Endodermal cell (in vitro differentiated cells): Measurements from ENCODE around the gene OBSL1. TPM values are rescaled to one million over a fixed set of nuclear protein-coding genes. Genes with fewer than 3 reads are reported as not detected.
A peak's percentile ranks its signal among the peaks of the same experiment; 100 is the strongest.

Source experiments
- DNase-seq: peaks from one replicate; pipeline ENCODE4 v3.0.0-alpha.2; 2017
- H3K27ac ChIP-seq: 2 replicates; pipeline ENCODE4 v1.5.1; 2013; ENCODE audit warnings: mild to moderate bottlenecking, low read depth, low read length, moderate library complexity
- H3K27me3 ChIP-seq: 2 replicates; pipeline ENCODE4 v1.6.1; 2013; ENCODE audit warnings: mild to moderate bottlenecking, low read length, moderate library complexity; ENCODE audit not compliant: insufficient read depth, control insufficient read depth, poor library complexity, severe bottlenecking
- H3K36me3 ChIP-seq: 2 replicates; pipeline ENCODE4 v1.7.0; 2013; ENCODE audit warnings: mild to moderate bottlenecking, low read length, moderate library complexity; ENCODE audit not compliant: control insufficient read depth, insufficient read depth
- H3K4me1 ChIP-seq: one replicate; pipeline ENCODE4 v1.7.0; 2013; ENCODE audit warnings: low read length; ENCODE audit not compliant: control insufficient read depth, insufficient read depth
- H3K4me3 ChIP-seq: 2 replicates; pipeline ENCODE4 v1.5.1; 2013; ENCODE audit warnings: mild to moderate bottlenecking, low read length, moderate library complexity
- H3K9ac ChIP-seq: 2 replicates; pipeline ENCODE4 v1.6.1; 2013; ENCODE audit warnings: mild to moderate bottlenecking, low read length, moderate library complexity; ENCODE audit not compliant: poor library complexity, severe bottlenecking; ENCODE audit errors: extremely low read depth
- H3K9me3 ChIP-seq: 2 replicates; pipeline ENCODE4 v1.6.1; 2013; ENCODE audit warnings: mild to moderate bottlenecking, low read length, moderate library complexity; ENCODE audit not compliant: control insufficient read depth
- H3K27ac Mint-ChIP-seq: 2 replicates; pipeline ENCODE4 v1.8.0; 2020; ENCODE audit warnings: mixed read lengths
- H3K27me3 Mint-ChIP-seq: 2 replicates; pipeline ENCODE4 v1.8.0; 2021; ENCODE audit warnings: mild to moderate bottlenecking, mixed read lengths; ENCODE audit not compliant: insufficient read depth
- H3K36me3 Mint-ChIP-seq: 2 replicates; pipeline ENCODE4 v1.8.0; 2020; ENCODE audit warnings: low read depth, mixed read lengths
- H3K4me1 Mint-ChIP-seq: 2 replicates; pipeline ENCODE4 v1.8.0; 2020; ENCODE audit warnings: mixed read lengths
- H3K4me3 Mint-ChIP-seq: 2 replicates; pipeline ENCODE4 v1.8.0; 2020; ENCODE audit warnings: mild to moderate bottlenecking, moderate library complexity, mixed read lengths
- H3K9me3 Mint-ChIP-seq: 2 replicates; pipeline ENCODE4 v1.8.0; 2020; ENCODE audit warnings: mild to moderate bottlenecking, mixed read lengths
- CTCF ChIP-seq: fragments of 200-600 bp; sonication (generic); conservative IDR thresholded peaks from 2 replicates; pipeline ENCODE4 v1.5.0; 2021; ENCODE audit warnings: antibody characterized with exemption, mild to moderate bottlenecking
- WGBS, 2 experiments: methylation state at CpG; one replicate each; pipeline versions ENCODE4 v1.1.5 to v1.1.7; 2013; ENCODE audit warnings: missing lambda C conversion rate in 2 of 2, mixed read lengths in 1 of 2; ENCODE audit not compliant: insufficient coverage in 1 of 2, insufficient read length in 1 of 2; 5-methylcytosine and 5-hydroxymethylcytosine counted together
- total RNA-seq, 2 donors: library from RNA; stranded (reverse); fragmentation: NEBNext Ultra II Directional in 1 of 2; extraction: Animal tissue kit (Norgen Biotek cat#: 25700) in 1 of 2; gene quantifications; 2 replicates in 1 of 2; 3 replicates in 1 of 2; pipeline ENCODE4 v1.2.1, GENCODE V29; 2021

Gene OBSL1
- total RNA-seq, 2 donors from 2014 or later, result 156 to 162 TPM

DNA sequence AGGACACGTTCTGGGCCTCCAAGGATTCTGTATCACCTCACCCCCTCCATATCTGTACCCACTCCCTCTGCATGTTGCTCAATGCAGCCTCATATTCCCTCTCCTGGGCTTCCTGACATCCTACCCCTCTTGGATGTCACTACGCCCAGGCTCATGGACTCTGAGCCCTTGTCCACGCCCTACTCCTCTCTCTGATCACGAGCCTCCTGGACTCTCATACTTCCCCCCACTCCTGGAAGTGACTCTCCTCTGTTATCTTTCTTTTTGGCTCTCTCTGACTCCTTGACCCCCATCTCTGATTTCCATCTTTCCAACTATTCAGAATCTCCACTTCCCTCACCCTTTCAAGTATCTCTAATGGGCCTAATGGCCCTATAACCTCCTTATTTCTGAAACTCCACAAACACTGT, 25.4 kb downstream of the OBSL1 start:
- H3K9ac ChIP-seq, result no peak overlapping the region
- Mint-ChIP-seq H3K4me3 (no peak overlapping the region), H3K36me3 (peaks cover 9% of the 10 kb centered on the region), H3K27ac (no peak overlapping the region), H3K9me3 (no peaks in the 10 kb centered on the region), H3K4me1 (peaks cover 12% of the 10 kb centered on the region), H3K27me3 (peaks cover 52% of the 10 kb centered on the region)
- no peaks in the 10 kb centered on the region for H3K9me3 ChIP-seq
- H3K4me1 ChIP-seq, result peaks cover 3% of the 10 kb centered on the region
- TF ChIP-seq CTCF, result no peak
- H3K36me3 ChIP-seq, result peaks cover 5% of the 10 kb centered on the region
- H3K27ac ChIP-seq, result no peak overlapping the region
- no peak for DNase-seq
- no peak overlapping the region for H3K4me3 ChIP-seq
- peaks cover 18% of the 10 kb centered on the region for H3K27me3 ChIP-seq
- WGBS, 2 experiments, result 78 to 82% methylated on average over 4 of the region's 4 CpGs

GRCh38 chr2:219545295-219545942, 25.9 kb downstream of the OBSL1 start:
- Mint-ChIP-seq H3K36me3 (peaks cover 14% of the 10 kb centered on the region), H3K27me3 (peaks cover 47% of the 10 kb centered on the region), H3K27ac (no peak overlapping the region), H3K4me1 (peaks cover 12% of the 10 kb centered on the region), H3K9me3 (no peaks in the 10 kb centered on the region), H3K4me3 (no peak overlapping the region)
- Histone ChIP-seq H3K4me1 (peaks cover 3% of the 10 kb centered on the region), H3K36me3 (peaks cover 11% of the 10 kb centered on the region), H3K9ac (no peak overlapping the region), H3K27ac (no peak overlapping the region), H3K4me3 (no peak overlapping the region), H3K27me3 (peaks cover 13% of the 10 kb centered on the region), H3K9me3 (no peaks in the 10 kb centered on the region)
- WGBS, 2 experiments, result 85 to 87% methylated on average over 2 to 3 of the region's 3 CpGs
- TF ChIP-seq CTCF, result no peak
- no peak for DNase-seq

GRCh38 chr2:219544567-219544966, 26.8 kb downstream of the OBSL1 start:
- H3K36me3 Mint-ChIP-seq, result peaks cover 19% of the 10 kb centered on the region

More at GRCh38 chr2:219544567-219544966, 26.8 kb downstream of the OBSL1 start:
- WGBS, 2 experiments, result 62 to 64% methylated on average over 8 to 9 of the region's 9 CpGs
- Histone ChIP-seq H3K9ac (no peak overlapping the region), H3K9me3 (no peaks in the 10 kb centered on the region), H3K27me3 (peaks cover 13% of the 10 kb centered on the region), H3K27ac (no peak overlapping the region), H3K36me3 (peaks cover 19% of the 10 kb centered on the region), H3K4me3 (peak overlapping the region; percentile 89), H3K4me1 (peaks cover 3% of the 10 kb centered on the region)
- peaks cover 12% of the 10 kb centered on the region for H3K4me1 Mint-ChIP-seq
- peak overlapping the region; percentile 66 for H3K27ac Mint-ChIP-seq
- no peak for TF ChIP-seq CTCF
- H3K9me3 Mint-ChIP-seq, result no peaks in the 10 kb centered on the region
- peaks cover 41% of the 10 kb centered on the region for H3K27me3 Mint-ChIP-seq
- no peak for DNase-seq
- peak overlapping the region; percentile 71 for H3K4me3 Mint-ChIP-seq
